GM15510 (cell line): ENCODE measurements around the gene C19orf12.

Source experiments
- POLR2A ChIP-seq: IDR thresholded peaks from 3 replicates; pipeline ENCODE4 v1.6.1; 2011; ENCODE audit warnings: borderline replicate concordance; ENCODE audit not compliant: insufficient read length; ENCODE audit errors: extremely low read depth

Gene C19orf12

DNA sequence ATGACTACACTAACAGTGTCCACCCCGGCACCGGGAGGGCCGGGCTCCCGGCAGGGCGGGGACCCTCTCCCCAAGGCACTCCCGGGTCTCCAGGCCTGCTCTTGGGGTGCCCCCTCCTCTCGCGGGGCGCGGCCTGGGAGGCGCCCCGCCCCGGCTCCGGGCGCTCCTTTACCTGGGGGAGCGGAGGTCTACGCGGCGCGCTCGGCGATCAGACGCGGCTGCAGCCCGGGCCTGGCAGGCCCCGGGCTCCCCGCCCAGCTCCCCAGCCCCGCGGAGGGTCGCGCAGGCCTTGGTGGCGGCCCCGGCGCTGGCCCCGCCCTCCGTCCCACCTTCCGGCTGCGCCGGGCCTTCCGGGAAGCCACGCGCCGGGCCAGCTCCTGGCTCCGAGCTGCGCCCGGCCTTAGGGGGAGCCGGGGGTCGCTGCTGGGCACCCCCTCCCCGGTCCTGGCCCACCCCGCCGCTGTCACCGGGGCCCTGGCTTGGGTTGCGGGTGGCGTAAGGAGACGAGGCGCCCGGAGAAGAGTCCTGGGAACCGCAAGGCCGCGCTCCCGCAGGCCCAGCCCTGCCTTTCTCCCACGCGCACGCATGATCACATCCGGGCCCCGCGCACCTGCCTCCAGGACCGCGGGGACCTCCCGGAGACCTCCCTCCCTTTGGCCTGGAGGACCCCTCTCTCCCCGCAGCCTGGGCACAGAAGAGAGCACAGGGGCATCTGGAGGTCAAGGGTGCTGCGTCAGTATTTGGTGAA, at the start of gene C19orf12:
Gene C19orf12 (minus strand): TSS at position 309 of the 748 bp plus-strand sequence. CDS start 6,848 bp downstream, outside the sequence.
- TF ChIP-seq POLR2A: peak; percentile 90

DNA sequence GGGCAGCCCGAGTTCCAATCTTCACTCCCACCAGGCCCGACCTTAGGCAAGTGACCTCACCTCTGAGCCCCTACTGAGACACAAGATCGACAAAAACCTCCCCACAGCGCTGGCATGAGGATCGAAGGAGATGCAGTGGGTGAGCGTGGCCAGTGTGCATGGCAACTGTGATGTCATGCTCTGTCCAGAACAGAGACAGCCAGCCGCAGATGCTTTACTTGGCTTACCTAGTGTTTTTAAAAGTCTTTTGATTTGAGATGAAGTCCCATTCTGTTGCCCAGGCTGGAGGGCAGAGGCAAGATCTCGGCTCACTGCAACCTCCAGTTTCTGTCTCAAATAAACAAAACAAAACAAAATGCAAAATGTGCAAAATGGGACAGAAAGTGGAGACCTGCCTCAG, 49.3 kb upstream of the C19orf12 start:
- TF ChIP-seq POLR2A: no peak

DNA sequence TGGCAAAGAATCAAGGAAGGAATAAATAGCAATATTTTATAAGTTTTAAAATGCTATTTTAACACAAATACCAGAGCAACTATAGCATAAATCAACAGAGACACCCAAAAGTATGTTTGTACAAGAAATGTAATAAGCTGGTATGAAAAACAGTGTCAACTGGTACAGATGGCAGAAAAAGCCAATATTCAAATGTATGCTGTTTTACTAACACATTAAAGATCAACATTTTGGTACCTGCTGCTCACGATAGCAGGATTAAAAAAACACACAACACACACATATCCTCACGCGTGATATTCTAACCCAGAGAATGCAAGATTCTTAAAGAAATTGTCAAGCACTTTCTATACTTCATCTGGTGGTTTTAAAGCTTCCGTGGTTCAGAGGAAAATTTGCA, 48.1 kb upstream of the C19orf12 start:
- TF ChIP-seq POLR2A: no peak

DNA sequence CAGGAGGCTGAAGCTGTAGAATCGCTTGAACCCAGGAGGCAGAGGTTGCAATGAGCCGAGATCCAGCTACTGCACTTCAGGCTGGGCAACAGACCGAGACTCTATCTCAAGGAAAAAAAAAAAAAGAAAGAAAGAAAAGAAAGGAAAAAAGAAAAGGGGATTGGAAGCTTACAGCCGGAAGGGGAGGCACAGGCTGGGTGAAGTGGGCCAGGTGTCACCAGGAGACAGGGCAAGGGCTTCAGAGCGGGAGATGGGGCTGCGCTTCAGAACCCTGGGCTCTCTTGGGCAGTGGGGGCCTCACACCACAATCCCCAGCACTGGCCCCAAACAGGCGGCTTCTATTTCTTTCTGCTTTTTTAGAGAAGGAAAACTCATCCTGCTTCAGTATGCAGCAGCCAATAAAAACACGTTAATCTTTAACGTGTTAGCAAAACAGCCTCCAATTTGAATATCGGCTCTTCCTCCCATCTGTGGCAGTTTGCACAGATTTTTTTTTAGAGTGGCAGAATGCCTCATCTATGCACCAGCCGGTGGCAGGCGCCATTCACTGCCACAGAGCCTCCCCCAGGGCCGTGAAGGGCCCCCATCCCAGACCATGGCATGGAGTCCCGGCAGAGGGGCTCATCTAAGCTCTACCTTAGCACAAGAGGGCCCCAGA, 46.6 kb upstream of the C19orf12 start:
- no peak for TF ChIP-seq POLR2A

DNA sequence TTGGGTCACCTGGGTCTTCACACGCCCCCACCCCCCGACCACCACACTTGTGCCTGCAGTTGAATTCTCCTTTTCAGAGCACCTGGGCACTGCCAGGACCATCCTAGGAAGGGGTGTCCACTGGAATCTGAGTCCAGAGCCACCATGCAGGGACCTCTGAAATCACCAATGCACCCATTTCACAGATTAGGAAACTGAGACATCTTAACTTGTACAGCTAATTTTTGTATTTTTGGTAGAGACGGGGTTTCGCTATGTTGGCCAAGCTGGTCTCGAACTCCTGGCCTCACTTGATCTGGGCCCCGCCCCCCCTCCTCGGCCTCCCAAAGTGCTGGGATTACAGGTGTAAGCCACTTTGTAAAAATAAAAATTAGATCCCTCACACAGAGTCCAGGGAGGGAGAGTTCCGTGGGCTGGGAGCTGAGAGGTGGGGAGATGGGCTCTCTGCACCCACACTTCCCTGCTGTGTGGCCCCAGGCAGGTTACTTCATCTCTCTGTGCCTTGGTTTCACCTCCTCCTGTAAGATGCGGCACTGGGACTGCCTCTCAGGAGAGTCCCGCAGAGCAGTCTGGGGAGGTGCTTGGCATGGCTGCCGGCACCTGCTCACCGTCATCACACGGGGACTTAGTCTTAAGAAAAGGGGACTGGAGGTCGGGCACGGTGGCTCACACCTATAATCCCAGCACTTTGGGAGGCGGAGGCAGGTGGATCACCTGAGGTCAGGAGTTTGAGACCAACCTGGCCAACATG, 45.9 kb upstream of the C19orf12 start:
- no peak for TF ChIP-seq POLR2A

DNA sequence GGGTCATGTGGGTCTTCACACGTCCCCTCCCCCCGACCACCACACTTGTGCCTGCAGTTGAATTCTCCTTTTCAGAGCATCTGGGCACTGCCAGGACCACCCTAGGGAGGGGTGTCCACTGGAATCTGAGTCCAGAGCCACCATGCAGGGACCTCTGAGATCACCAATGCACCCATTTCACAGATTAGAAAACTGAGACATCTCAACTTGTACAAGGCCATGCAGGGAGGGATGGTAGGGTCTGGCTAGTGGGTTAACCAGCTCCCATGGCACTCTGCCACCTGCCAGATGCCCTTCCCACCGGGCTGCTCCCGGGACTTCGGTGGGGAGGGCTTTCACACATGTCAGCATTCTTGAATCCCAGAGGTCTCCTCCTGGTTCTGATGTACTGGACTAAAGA, 44.3 kb upstream of the C19orf12 start:
- TF ChIP-seq POLR2A: no peak

DNA sequence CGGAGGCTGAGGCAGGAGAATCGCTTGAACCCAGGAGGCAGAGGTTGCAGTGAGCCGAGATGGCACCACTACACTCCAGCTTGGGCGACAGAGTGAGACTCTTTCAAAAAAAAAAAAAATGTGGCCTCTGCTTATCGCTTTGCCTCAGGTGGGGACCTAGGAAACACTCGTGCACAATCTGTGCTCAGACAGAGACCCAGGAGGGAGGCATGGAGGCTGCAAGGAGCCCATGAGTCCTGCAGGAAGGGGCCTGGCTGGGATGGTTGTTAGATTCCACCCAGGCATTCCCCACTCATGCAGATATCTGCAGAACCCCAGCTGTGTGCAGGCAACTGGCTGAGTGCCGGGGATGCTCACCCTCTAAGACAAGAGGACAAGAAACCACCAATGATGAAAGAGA, 43.8 kb upstream of the C19orf12 start:
- TF ChIP-seq POLR2A: no peak

DNA sequence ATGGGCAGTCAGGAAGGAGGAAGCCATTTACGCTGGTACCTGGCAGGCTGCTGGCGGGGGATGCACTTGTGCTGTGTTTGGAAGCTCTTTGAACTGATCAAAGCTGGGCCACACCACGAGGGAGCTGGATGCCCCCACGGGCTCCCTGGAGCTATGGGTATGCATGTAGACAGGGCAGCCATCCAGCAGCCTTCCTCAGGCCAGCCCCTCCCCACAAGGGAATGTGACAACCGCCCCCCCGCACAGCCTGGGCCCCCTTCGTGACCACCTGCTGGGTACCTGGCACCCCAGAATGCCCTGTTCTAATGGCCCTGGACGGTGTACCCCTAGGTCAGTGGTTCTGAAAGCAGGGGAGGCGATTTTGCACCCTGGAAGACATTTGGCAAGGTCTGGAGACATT, 42.5 kb upstream of the C19orf12 start:
- TF ChIP-seq POLR2A: no peak

DNA sequence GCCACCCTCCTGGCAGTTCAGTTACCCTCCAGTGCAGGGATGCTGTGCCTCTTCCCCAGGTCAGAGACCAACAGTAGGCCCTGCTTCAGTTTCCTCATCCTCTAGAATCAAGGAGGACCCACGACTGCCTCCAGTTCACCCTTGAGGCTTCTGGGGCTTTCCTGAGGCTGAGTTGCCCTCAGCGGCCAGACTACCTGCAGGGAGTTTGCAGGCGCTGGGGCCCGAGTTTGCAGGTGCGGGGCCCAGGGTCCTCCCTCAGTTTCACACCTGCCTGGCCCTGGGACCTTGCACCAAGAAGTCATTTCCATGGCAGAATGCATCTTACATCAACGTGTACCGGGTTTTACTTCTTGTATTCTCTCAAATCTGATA, 38.9 kb upstream of the C19orf12 start:
- TF ChIP-seq POLR2A: no peak

DNA sequence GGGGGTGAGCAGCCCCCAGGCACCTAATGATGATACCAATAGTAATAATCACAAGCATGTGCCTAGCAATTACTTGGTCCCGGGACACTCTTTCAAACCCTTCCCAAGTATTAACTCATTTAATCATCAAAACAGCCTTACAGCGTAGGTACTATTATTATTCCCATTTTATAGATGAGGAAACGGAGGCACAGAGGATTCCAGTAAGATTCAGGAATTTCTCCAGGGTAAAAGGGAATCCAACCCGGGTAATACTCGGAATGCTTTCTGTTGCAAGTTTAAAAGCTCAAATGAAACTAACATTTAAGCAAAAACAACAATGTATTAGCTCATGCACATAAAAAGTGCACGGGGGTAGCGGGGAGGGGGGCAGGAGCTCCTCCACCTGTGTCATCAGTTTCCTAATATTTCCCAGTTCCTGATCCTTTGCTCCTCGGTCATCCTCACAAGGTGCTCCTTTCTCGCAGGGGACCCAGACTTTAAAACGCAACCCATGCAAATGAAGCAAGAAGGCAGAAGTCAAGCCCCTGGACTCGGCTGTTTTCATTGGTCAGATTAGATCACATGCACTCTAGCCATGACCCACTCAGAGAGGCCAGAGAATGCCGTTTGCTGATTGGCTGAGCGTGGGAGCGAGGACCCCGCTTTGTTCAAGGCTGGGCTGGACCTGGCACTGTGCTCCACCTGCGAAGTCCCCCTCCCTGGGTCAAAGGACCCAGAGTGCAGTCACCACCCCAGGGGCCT, 38.3 kb upstream of the C19orf12 start:
- no peak for TF ChIP-seq POLR2A

DNA sequence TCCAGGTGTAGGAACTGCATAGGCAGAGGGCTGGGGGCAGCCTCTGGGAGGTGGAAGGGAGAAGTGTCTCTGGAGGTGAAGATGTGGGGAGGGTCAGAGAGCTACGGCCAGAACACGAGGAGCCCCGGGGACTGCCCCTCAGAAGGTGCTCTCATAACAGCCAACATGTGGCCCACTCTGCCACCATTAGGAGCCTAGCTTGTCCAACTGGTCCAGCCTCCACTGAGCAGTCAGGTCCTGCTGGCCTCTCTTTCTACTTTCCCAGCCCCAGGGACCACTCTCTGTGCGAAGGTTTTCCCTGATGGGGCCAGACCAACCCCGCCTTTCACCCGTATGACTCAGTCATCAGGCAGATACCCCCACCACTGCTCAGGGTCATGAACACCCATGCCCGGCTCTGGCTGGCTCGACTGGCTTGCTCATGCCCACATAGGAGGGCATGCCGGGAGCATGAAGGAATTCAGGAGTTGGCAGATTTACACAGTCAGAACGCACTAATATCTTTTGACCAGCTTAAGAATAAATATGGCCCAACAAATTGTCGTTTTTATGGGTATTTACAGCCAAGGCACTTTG, 37.5 kb upstream of the C19orf12 start:
- no peak for TF ChIP-seq POLR2A

DNA sequence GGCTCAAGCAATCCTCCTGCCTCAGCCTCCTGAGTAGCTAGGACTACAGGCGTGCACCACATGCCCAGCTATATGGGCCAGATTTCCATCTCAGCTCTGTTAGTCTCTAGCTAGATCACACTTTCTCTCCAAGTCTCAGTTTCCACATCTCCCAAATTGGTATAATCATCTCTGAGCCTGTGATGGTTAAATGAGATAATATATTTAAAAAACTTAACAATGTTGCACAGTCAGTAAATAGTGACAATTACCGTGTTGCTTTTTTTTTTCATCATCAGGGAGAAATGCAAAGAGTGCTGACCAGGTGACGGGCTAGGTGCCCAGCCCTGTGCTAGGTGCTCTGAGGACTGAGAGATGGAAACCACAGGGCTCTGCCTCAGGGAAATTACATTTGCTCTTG, 36.9 kb upstream of the C19orf12 start:
- no peak for TF ChIP-seq POLR2A

DNA sequence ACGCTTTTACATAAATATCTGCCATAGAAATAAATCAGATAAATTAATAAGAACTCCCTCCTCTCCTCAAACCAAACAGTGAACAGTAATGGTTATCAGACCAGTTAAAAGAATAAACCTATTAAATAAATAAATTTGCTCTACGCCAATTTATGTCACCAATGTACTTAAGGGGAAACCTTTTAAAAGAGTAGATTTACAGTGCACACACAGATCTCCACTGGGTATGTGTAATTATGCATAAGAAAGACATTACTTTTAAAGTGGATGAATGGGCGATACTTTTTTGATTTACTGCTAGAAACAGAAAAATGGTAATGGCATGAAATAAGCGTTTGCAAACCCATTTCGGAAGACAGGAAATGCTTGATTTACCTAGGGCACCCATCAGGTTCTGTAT, 34.9 kb upstream of the C19orf12 start:
- no peak for TF ChIP-seq POLR2A

DNA sequence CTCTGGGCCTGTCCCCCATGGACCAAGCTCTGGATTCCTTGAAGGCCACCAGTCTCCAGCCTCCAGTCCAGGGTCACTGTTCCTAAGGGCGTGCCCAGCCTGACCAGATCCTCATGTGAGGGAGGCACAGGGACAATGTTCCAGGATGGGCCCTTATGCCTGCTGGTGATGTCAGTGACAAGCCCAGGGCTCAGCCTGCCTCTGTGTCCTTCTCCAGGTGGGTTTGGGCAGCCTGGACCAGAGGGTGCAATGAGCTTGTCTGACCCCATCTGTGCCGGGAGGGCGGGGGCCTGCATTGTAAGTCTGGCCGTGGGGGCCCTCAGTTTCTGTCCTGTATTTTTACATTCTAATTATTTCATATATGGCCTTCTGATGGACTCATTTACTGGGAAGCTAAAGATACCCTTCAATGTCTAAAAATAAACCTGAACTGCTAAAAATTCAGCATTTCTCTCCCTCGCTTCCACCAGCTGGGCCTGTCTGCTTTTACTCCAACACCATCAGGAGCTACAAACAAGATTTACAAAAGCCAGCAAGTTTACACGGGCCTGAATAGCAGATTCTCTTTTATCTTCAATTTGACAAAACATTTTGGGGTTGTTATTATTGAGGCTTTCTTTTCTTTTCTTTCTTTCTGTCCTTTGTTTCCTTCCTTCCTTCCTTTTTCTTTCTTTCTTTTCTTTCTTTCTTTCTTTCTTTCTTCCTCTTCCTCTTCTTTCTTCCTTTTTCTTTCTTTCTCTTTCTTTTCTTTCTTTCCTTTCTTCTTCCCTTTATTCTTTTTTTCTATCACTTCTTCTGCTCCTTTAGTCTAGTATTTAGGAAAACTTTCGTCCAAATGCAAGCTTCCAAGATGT, 34.2 kb upstream of the C19orf12 start:
- no peak for TF ChIP-seq POLR2A
